SKM-1 (cell line): ENCODE results near the gene MISP.

Experiments used
- DNase-seq: peaks from one replicate; lab custom pipeline; 2025; ENCODE audit not compliant: unreplicated experiment; lab: John Stamatoyannopoulos, UW

MISP gene

DNA sequence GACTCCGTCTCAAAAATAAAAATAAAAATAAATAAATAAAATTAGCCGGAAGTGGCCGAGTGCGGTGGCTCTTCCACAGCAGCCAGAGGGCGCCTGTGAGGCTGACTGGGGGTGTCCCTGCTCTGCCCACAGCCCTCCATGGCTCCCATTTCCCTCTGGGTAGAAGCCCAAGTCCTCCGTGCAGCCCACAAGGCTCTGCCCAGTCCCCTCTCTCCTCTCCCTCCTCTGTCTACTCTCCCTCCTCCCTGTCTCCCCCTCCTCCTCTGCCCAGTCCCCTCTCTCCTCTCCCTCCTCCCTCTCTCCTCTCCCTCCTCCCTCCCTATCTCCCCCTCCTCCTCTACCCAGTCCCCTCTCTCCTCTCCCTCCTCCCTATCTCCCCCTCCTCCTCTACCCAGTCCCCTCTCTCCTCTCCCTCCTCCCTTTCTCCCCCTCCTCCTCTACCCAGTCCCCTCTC, 20.4 kb downstream of the MISP start:
- DNase-seq: peak; percentile 50

DNA sequence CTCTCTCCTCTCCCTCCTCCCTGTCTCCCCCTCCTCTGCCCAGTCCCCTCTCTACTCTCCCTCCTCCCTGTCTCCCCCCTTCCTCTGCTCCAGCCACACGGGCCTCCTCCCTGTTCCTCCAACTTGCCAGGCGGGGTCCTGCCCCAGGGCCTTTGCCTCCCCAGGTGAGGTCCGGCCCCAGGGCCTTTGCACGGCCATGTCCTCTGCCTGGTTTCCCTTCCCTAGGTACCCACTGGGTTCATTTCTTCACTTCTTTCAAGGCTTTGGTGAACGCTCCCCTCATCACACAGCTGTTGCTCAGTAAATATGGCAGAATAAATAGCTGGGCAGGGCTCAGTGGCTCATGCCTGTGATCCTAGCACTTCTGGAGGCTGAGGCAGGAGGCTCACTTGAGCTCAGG, 21.2 kb downstream of the MISP start:
- DNase-seq: no peak

DNA sequence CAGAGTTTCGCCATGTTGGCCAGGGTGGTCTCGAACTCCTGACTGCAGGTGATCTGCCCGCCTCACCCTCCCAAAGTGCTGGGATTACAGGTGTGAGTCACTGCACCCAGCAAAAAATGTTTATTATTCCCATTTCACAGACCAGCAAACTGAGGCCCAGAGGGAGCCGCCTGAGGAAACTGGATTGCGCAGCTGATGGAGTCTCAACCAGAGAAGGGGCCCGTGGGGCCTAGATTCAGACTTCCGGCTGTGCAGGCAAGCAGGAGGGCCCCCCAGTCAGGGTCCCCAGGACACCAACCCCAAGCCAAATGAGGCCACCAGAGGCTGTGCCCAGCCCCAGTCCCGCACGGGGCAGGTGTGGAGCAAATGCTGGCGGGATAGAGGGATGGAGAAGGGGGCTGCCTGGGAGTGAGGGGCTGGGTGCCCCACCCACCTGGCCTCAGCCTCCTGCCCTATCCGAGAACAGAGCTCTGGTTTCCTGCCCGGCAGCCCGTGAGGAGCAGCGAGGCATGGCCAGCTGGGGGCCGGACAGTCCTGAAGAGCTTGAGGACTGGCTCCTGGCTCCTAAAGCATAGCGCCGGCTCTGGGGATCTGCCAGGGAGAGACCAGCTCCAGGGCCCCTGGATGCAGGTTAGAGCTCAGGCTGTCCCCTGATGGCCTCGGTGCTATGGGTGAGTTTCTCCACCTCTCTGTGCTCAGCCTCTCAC, 22.0 kb downstream of the MISP start:
- no peak for DNase-seq

- no peak for DNase-seq
Observed at GRCh38 chr19:776549-776948, 25.6 kb downstream of the MISP start.

- no peak for DNase-seq
Observed at GRCh38 chr19:778910-779653, 28.2 kb downstream of the MISP start.

DNA sequence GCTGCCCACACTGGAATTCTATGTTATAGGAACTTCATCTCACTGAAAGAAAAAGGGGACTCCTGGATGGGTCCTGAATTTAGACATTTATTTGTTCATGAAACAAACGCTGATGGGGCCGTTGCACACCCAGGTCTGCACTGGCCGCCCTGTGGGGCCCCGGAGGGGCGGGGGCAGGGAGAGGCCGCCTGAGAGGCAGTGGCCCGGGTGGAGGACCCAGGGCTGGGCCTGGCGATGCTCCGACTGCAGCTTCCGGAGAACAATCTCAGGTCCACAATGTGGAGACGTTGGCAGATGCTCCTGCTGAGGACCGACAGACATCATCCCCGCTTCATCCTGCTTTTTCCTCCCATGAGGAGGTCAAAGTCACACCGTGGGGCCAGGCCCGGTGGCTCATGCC, 30.0 kb downstream of the MISP start:
- no peak for DNase-seq

GRCh38 chr19:781800-782184, 30.9 kb downstream of the MISP start:
- DNase-seq: no peak

- DNase-seq: no peak
Observed at GRCh38 chr19:782185-782877, 31.4 kb downstream of the MISP start.

DNA sequence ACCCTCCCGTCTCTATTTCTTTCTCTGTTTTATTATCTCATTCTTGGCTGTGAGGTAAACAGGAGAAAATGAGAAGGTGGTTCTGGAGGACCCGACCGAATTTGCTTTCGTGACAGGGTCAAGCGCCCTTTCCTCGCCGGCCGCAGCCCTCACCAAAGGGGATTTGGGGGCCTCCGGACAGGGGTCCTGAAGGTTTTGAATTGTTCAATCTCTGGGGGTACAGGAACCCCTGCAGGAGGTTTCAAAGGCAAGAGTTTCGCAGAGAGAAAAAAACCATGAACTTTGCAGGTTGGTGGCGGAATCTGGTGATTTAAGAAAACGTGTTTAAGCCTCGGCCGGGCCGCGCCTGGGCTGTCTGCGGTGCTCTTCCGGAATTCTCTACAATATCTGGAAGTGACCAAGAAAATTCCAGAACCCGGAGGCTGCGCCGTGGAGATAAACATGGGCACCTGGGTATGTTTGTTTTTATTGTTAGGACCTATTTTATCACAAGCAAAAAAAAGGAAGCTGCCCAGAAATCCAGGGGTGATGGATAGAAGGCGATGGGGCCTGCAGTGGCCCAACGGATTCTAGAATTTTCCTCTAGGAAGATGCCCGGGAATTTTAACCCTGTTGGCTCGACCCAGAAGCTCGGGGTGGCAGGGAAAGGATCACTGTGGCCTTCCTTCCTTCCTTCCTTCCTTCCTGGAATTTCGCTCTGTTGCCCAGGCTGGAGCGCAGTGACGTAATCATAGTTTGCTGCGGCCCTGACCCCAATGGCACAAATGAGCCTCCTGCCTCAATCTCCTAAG, 32.2 kb downstream of the MISP start:
- DNase-seq: no peak

DNA sequence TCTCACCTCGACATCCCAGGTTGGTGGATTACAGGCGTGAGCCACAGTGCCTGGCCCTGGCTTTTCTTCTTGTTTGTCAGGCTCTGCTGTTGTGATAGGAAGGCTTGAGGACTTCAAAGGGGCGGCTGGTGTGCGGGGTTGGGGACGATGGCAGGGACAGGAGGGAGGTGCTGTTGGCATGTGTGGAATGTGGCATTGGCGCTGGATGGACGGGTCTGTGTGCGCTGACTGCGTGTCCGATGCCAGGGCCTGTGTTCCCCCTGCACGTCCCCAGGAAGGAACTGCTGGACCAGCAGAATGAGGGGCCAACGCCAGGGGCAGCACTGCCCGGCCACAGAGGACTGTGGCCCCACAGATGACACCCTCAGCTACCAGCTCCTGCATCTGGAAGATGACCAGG, 33.6 kb downstream of the MISP start:
- no peak for DNase-seq

DNA sequence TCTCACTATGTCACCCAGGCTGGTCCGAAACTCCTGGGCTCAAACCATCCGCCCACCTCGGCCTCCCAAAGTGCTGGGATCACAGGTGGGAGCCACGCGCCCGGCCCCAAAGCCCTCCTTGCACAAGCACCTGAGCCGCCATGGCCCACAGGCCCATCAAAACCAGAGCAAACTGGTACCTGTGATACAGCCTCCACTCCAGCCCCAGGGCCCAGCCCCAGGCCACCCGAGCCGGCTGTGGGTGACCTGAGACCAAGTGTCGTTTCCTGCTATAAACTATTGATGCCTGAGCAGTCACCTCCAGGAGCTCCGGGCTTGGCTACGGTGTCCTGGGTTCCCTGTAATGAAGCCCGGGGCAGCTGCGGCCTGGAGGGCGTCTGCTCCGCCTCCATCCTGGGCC, 36.6 kb downstream of the MISP start:
- no peak for DNase-seq

DNA sequence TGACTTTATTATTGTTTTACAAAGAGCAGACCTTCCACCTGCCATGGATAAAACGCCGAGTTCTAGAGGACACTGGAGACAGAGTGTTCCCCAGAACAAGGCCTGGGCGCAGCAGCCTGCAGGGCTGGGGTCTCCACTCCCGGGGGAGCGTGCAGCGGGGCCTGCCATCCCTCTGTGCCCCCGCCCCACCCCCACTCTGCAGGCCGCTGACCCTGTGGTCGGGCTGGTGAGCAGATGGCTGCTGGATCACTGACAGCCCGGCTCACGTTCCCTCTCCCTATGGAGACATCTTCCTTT, 37.7 kb downstream of the MISP start:
- DNase-seq: no peak

- DNase-seq: peak; percentile 57
Observed at GRCh38 chr19:788983-789700, 38.2 kb downstream of the MISP start.

GRCh38 chr19:789701-790060, 38.8 kb downstream of the MISP start:
- DNase-seq: no peak

DNA sequence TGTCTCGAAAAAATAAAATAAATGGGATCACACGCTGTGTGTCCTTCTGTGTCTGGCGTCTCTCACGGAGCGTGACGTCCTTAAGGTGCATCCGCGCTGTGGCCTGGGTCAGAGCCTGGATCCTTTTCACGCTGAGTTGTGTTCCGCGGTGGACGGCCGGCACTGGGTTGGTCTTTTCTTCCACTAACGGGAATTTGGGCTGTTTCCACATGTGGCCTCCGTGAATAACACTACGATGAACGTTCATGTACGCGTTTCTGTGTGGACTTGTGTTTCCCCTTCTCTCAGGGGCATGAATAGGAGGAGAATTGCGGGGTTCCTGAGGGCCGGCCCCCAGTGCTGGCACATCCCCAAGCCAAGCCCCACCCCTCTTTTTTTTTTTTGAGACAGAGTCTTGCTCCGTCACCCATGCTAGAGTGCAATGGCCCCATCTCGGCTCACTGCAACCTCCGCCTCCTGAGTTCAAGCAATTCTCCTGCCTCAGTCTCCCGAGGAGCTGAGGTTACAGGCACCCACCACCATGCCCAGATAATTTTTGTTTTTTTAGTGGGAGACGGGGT, 40.2 kb downstream of the MISP start:
- DNase-seq: no peak

GRCh38 chr19:791567-792305, 40.8 kb downstream of the MISP start:
- no peak for DNase-seq

- no peak for DNase-seq
Observed at GRCh38 chr19:792306-792885, 41.5 kb downstream of the MISP start.

- DNase-seq: no peak
Observed at GRCh38 chr19:793806-794205, 42.9 kb downstream of the MISP start.

- DNase-seq: no peak
Observed at GRCh38 chr19:795073-795611, 44.2 kb downstream of the MISP start.
